AG09319 (cell line): ENCODE measurements around the gene PVRIG.
"Not testable (repeated sequence)": the region's sequence is repeated elsewhere in the genome, so short reads cannot be mapped to it uniquely, and the experiment has no call there.

ENCODE experiments used
- DNase-seq: peaks from one replicate; pipeline ENCODE4 v3.0.0-alpha.2; 2010; ENCODE audit warnings: low read depth; ENCODE audit errors: extremely low read depth
- CTCF ChIP-seq: IDR thresholded peaks from 2 replicates; pipeline ENCODE4 v1.5.1; 2011; ENCODE audit warnings: low read depth, mild to moderate bottlenecking, inconsistent platforms, low read length, moderate library complexity

Gene PVRIG

DNA sequence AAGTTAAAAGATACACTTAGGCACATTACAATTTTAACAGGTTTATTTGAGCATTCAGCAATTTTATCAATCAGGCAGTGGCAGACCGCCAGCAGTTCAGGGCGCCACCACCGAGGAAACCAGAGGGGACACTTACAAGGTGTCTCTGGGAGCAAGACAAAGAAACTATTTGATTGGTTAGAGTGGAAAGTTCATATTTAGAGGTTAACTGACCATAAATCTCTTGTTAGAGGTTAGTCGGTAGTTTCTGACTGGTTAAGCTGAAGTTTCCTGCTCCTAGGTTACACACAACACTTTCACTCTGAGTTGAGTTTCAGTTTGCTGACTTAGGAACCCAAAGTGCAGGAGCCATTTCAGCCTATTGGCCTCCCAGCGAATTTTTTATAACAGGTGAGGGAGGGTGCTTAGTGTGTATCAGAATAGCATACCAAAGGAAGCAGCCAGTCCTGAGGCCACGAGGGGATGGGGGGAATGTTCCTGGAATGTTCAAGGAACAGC, 10.8 kb upstream of the PVRIG start:
- DNase-seq, result no peak
- TF ChIP-seq CTCF, result no peak

DNA sequence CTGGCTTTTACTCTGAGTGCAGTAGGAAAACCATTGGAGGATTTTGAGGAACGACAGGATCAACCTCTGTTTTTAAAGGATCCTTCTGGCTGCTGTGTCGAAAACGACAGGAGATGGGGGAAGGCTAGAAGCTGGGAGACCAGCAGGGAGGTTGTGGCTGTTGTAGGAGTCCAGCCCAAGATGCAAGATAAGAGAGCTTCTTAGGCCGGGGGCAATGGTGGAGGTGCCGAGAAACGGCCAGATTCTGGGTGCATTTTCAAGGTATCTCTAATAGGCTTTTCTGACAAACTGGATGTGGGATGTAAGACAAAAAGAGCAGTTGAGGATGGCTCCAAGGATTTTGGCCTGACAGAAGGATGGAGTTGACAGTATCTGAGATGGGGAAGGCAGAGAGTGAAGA, 10.3 kb upstream of the PVRIG start:
- no peak for TF ChIP-seq CTCF
- no peak for DNase-seq

DNA sequence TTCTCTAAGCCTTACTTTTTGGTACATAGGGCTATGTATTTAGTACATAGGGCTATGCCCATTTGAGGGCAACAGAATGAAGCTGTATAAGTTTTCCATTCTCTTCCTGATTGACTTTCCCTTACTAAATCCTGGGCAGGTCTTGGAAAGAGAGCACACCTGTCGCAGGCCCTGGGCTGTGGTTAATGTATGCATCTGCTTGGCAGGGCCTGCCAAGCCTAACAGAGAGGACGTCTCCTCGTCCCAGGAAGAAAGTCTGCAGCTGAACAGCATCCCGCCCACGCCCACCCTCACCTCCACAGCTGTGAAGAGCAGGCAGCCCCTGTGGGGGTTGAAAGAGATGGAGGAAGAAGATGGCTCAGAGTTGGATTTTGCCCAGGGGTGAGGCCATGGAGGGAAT, 8.9 kb upstream of the PVRIG start:
- no peak for TF ChIP-seq CTCF
- DNase-seq, result no peak

DNA sequence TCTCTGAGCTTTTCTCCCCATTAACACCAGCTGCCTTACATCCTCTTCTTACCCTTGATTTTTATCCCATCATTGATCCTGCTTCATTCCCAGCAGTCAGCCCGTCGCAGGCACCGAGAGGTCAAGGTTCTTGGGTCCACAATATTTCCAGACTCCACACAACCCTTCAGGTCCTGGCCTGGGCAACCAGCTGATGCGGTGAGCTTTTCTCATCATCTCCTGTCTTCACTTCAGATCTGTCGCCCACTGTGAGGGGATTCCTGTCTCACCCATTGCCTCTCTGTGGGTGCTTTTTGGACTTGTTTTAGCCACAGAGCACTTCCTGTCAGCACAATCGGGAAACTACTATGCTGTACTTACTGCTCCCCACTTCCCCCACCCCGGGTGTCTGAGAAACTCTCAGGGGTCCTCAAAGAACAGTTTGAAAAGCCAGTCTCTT, 8.4 kb upstream of the PVRIG start:
- DNase-seq, result no peak
- no peak for TF ChIP-seq CTCF

DNA sequence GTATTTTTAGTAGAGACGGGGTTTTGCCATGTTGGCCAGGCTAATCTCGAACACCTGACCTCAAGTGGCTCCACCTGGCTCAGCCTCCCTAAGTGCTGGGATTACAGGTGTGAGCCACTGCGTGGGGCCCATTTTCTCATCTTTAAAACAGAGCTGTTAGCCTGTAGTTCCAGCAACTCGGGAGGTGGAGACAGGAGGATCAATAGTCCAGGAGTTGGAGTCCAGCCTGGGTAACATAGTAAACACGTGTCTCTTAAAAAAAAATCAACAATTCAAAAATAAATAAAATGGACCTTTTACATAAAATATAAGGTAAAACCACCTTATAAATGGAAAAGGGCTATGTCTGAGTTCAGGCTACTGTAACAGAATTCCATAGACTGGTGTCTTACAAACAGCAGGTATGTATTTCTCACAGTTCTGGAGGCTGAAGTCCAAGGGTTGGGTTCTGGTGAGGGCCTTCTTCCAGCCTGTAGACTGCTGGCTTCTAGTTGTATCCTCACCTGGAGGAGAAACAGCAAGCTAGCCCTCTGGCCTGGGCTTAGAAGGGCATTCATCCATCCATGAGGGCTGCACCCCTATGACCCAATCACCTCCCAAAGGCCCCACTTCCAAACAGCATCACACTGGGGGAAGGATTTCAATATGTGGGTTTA, 7.0 kb upstream of the PVRIG start:
- no peak for TF ChIP-seq CTCF
- no peak for DNase-seq

GRCh38 chr7:100213672-100214071, 6.1 kb upstream of the PVRIG start:
- no peak for DNase-seq

DNA sequence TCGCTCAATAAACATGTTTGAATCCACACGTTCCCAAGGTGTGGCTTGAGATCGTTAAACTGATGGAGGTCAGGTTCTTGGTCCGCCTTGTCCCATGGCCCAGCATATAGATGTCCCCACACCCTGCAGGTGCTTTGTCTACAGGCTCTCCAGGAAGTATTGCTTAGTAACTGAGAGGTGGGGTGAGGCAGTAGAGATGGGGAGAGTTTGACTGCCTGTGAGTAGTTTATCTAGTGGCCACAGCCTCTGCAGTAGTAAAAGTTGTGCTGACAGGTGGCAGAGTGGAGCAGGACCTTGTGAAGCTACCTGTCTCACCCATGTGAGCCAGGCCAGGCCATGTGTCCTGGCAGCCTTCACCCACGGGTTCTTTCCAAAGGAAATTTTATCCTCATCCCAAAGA, 5.4 kb upstream of the PVRIG start:
- not testable (repeated sequence) for DNase-seq

More at GRCh38 chr7:100213672-100214071, 6.1 kb upstream of the PVRIG start:
- TF ChIP-seq CTCF, result no peak

DNA sequence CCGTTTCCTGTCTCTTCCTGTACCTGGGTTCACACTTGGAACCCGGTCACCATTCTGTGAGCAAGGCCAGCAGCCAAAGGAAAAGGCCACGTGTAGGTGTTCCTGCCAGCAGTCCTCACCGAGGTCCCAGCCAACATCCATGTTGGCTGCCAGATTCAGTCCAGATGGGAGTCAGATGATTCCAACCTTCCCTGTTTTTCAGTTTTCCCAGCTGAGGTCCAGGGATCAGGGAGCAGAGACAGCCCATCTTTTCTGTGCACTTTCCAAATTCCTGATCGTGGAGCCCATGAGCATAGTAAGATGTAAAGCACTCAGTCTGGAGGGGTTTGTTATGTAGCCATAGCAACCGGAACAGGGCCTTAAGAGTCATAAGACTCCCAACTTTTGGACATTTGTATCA, 3.9 kb upstream of the PVRIG start:
- TF ChIP-seq CTCF, result no peak
- DNase-seq, result no peak
